Skeletal muscle satellite cell (primary cell): ENCODE data around the gene SYNE2.

Source experiments
- H3K27me3 ChIP-seq: 2 replicates; pipeline ENCODE4 v1.7.0; 2013; ENCODE audit warnings: low read length; ENCODE audit not compliant: control insufficient read depth, insufficient read depth
- H3K36me3 ChIP-seq: 2 replicates; pipeline ENCODE4 v1.7.0; 2013; ENCODE audit warnings: mild to moderate bottlenecking, control low read depth, low read length; ENCODE audit not compliant: insufficient read depth
- H3K4me1 ChIP-seq: 2 replicates; pipeline ENCODE4 v1.7.0; 2013; ENCODE audit warnings: low read length; ENCODE audit not compliant: control insufficient read depth, insufficient read depth
- H3K4me2 ChIP-seq: 2 replicates; pipeline ENCODE4 v1.7.0; 2013; ENCODE audit warnings: mild to moderate bottlenecking, low read length
- H3K4me3 ChIP-seq: 2 replicates; pipeline ENCODE4 v1.7.0; 2013; ENCODE audit warnings: low read length
- H3K9ac ChIP-seq: 2 replicates; pipeline ENCODE4 v1.7.0; 2013; ENCODE audit warnings: mild to moderate bottlenecking, low read depth, low read length, moderate library complexity
- H3K9me3 ChIP-seq: replicated peaks from 2 replicates; pipeline ENCODE4 v1.7.0; 2013; ENCODE audit warnings: mild to moderate bottlenecking, control low read depth, low read length

The SYNE2 gene

GRCh38 chr14:64218344-64219240 is 365.8 kb downstream of the SYNE2 start:
- Histone ChIP-seq H3K4me2 (no peak overlapping the region), H3K4me1 (peaks cover 6% of the 10 kb centered on the region), H3K27me3 (no peaks in the 10 kb centered on the region), H3K9me3 (no peaks in the 10 kb centered on the region), H3K9ac (no peak overlapping the region), H3K36me3 (no peaks in the 10 kb centered on the region), H3K4me3 (no peak overlapping the region)

DNA sequence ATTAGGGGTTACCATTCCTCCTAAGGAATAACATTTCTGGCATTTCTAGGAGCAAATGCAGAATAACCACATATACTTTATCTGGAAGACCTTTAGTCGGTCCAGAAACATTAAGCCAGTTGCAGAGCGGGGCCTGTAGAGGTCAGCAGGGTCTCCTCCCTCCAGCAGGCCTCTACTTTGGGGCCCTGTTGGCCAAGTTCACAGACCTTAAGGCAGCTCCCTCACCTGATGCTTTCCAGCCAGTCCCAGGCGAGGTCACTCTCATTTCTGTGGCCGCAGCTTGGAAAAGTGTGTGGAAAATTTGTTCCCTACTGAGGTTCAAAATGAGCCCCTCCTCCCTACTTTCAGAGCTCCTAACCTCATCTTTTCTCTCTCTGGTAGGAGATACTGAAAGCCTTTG is 367.3 kb downstream of the SYNE2 start:
- Histone ChIP-seq H3K4me3 (no peak overlapping the region), H3K4me2 (no peak overlapping the region), H3K9me3 (no peaks in the 10 kb centered on the region), H3K36me3 (no peaks in the 10 kb centered on the region), H3K4me1 (peaks cover 6% of the 10 kb centered on the region), H3K27me3 (no peaks in the 10 kb centered on the region), H3K9ac (no peak overlapping the region)

DNA sequence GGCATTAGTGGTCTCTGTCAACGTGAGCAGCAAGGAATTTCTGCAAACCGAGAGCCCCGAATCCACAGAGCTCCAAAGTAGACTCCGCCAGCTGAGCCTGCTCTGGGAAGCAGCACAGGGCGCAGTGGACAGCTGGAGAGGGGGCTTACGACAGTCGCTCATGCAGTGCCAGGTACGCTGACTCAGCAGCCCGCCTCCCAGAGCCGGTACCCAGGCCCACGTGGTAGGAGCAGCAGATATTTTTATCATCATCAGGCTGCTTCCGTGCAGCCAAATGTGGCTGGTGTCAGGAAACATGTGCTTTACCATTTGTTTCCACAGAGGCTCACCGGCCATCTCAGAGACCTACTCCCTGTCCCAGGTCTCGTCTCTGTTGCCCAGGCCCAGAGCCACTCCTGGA is 367.7 kb downstream of the SYNE2 start:
- H3K4me1 ChIP-seq = peaks cover 6% of the 10 kb centered on the region
- H3K36me3 ChIP-seq = no peaks in the 10 kb centered on the region
- no peak overlapping the region for H3K9ac ChIP-seq
- no peaks in the 10 kb centered on the region for H3K27me3 ChIP-seq
- H3K4me2 ChIP-seq = no peak overlapping the region
- no peak overlapping the region for H3K4me3 ChIP-seq
- H3K9me3 ChIP-seq = no peaks in the 10 kb centered on the region

GRCh38 chr14:64221391-64222003 is 368.7 kb downstream of the SYNE2 start:
- Histone ChIP-seq H3K9ac (no peak overlapping the region), H3K27me3 (no peaks in the 10 kb centered on the region), H3K9me3 (no peaks in the 10 kb centered on the region), H3K4me3 (no peak overlapping the region), H3K36me3 (no peaks in the 10 kb centered on the region), H3K4me2 (no peak overlapping the region), H3K4me1 (peaks cover 6% of the 10 kb centered on the region)

DNA sequence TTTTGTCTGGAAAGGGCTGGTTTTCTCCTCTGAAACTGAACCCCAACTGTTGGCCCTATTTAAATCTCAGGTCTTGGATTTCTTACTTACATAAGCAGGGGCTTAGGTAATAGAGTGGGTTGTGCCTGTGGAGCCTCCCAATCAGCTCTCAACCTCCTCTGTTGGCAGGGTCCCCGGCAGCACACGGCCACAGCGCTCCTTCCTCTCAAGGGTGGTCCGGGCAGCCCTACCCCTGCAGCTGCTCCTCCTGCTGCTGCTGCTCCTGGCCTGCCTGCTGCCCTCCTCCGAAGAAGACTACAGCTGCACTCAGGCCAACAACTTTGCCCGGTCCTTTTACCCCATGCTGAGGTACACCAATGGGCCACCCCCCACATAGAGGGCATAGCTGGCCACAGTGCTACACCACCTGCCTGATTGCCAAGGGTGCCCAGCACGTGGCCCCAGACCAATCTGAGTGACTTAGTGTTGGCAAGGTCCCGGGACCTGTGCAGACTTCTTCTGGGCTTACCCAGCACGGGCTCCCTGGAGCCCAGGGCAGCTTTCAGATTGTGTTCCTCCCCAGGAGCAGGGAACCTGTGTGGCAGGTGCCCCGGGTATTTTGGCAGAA is 372.4 kb downstream of the SYNE2 start:
- H3K27me3 ChIP-seq = no peaks in the 10 kb centered on the region
- H3K4me1 ChIP-seq = peaks cover 6% of the 10 kb centered on the region
- H3K4me2 ChIP-seq = no peak overlapping the region
- H3K4me3 ChIP-seq = no peak overlapping the region
- no peak overlapping the region for H3K9ac ChIP-seq
- no peaks in the 10 kb centered on the region for H3K9me3 ChIP-seq
- H3K36me3 ChIP-seq = no peaks in the 10 kb centered on the region

DNA sequence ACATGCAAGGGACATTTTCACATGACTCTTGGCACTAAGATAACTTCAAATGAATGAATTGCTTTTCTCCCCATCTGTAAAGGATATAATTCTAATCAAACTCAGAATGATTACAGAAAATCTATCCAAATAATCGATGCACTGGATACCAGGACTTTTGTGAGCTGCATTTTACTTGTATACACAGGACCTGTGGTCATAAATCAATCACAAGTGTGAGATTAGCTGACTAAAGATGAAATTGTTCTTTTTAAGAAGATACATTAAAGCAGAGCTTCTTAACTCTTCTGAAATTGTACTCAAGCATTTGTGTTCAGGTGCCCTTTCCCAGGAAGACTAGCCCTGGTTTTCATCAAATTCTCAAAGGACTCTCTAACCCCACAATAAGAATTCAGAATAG is 375.1 kb downstream of the SYNE2 start:
- Histone ChIP-seq H3K4me3 (no peak overlapping the region), H3K4me1 (peaks cover 15% of the 10 kb centered on the region), H3K27me3 (no peaks in the 10 kb centered on the region), H3K4me2 (no peak overlapping the region), H3K9me3 (no peaks in the 10 kb centered on the region), H3K36me3 (no peaks in the 10 kb centered on the region), H3K9ac (no peak overlapping the region)

DNA sequence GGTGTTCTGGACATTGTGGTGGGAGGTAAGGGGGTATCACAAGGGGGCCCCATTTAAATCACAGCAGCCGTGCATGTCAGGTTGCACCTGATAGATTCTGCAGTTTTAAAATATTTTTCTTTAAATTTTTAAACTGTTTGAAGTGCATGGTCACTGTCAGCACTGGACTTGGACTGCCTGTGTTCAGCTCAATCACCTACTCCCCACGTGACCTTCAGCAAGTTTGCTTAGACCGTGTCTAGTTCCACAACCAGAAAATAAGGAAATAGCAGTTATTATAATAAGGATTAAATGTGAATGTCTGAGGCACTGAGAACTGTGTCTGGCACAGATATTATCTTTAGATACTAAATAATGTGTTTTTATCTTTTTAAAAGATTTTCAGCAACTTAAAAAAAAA is 376.7 kb downstream of the SYNE2 start:
- no peak overlapping the region for H3K9ac ChIP-seq
- peaks cover 2% of the 10 kb centered on the region for H3K27me3 ChIP-seq
- H3K9me3 ChIP-seq = no peaks in the 10 kb centered on the region
- H3K4me1 ChIP-seq = peaks cover 23% of the 10 kb centered on the region
- H3K4me2 ChIP-seq = no peak overlapping the region
- H3K36me3 ChIP-seq = no peaks in the 10 kb centered on the region
- H3K4me3 ChIP-seq = no peak overlapping the region

DNA sequence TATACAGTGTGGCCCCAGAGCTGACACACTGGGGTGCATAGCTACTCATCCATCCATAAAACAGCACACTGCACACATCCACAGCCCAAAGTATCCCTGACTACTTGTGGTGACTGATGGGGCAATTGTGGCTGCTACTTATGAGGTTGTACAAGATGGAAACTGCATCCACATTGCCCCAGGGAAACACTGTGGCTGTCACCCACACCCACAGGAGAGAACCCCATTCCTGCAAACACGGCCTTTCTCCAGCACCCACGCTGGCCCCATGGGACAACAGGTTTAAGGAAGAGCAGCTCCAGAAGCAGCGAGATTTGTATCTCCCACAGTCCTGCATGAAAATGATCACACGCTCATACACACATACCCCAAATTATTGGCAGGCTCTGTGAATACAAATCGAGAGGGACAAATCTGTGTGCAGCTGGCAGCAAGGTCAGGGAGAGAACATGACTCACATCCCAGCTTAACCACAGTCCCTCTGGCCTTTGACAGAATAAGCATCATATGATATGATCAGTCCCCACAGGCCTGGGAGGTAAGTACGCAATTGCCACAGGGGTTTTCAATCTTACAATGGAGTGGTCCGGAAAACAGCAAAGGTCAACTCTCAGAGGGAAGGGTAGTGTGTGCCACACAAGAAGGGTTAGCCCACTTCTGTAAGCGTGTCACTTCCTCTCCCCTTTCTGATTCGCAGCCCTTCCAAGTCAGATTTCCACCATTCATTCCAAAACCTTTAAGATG is 379.5 kb downstream of the SYNE2 start:
- Histone ChIP-seq H3K36me3 (no peaks in the 10 kb centered on the region), H3K27me3 (peaks cover 7% of the 10 kb centered on the region), H3K4me1 (peaks cover 30% of the 10 kb centered on the region), H3K9ac (peak overlapping the region; percentile 43), H3K4me2 (peak overlapping the region; percentile 61), H3K9me3 (no peaks in the 10 kb centered on the region), H3K4me3 (peak overlapping the region; percentile 25)

DNA sequence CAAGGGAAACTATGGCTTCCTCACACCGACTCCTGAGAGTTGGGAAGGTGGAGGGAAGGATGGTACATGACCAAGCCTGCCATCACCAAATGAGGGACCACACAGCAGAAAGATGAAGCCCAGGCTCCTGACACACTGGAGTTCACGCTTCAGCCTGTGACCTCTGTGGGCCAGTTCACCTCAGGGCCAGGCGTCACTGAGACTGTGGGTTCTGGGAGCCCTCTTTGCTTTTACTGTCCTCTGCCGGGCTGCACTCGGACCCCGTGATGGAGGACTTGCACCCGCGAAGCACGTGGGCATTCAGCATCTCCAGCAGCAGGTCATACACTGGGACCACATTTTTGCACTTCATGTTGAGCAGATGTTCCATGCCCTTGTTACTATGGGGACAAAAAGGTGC is 380.1 kb downstream of the SYNE2 start:
- Histone ChIP-seq H3K4me1 (peaks cover 30% of the 10 kb centered on the region), H3K27me3 (peaks cover 7% of the 10 kb centered on the region), H3K9ac (peak overlapping the region; percentile 43), H3K4me3 (peak overlapping the region; percentile 10), H3K4me2 (peak overlapping the region; percentile 61), H3K36me3 (no peaks in the 10 kb centered on the region), H3K9me3 (no peaks in the 10 kb centered on the region)

DNA sequence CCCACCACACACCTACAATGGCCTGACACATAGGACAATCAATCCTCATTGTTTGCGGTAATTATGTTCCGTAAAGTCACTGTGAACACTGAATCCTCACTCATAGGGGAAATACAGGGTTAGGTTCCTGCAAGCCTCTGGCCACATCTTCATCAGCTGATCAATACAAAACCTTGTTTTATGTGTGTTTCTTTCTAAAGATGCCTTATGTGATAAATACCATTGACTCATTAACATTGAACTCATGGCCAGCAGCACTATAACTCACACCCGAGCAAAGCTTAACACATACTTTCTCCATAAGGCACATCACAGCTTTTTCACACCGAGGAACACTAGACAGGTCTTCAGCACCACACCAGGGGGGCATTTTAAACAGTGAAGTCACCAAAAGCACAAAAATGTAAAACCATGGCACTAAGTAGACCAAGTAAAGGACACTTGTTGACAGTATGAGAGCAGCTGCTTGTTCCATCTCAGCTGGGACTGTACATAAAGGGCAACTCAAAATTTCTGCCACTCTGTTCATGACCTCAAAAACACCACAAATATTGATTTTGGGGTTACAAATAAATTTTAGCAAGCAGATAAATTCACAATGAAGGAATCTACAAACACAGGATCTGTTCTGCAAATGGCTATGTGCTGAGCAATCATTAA is 380.9 kb downstream of the SYNE2 start:
- peaks cover 7% of the 10 kb centered on the region for H3K27me3 ChIP-seq
- no peak overlapping the region for H3K4me2 ChIP-seq
- peaks cover 34% of the 10 kb centered on the region for H3K4me1 ChIP-seq
- H3K9me3 ChIP-seq = no peaks in the 10 kb centered on the region
- no peaks in the 10 kb centered on the region for H3K36me3 ChIP-seq
- no peak overlapping the region for H3K4me3 ChIP-seq
- H3K9ac ChIP-seq = no peak overlapping the region
